Neural crest cell (in vitro differentiated cells): ENCODE measurements around the gene WNT3A. TPM values are rescaled to one million over a fixed set of nuclear protein-coding genes. Genes with fewer than 3 reads are reported as not detected.

Experiments
- DNase-seq: peaks from one replicate; pipeline ENCODE4 v3.0.0; 2021; ENCODE audit warnings: low read depth, mixed read lengths, low spot score
- H3K27ac Mint-ChIP-seq: one replicate; pipeline ENCODE4 v1.8.0; 2021; ENCODE audit warnings: mild to moderate bottlenecking, mixed read lengths; ENCODE audit not compliant: unreplicated experiment
- H3K27me3 Mint-ChIP-seq: 2 replicates; pipeline ENCODE4 v1.8.0; 2021; ENCODE audit warnings: low read depth, mild to moderate bottlenecking, mixed read lengths
- H3K36me3 Mint-ChIP-seq: 2 replicates; pipeline ENCODE4 v1.8.0; 2021; ENCODE audit warnings: low read depth, mild to moderate bottlenecking, mixed read lengths
- H3K4me1 Mint-ChIP-seq: 2 replicates; pipeline ENCODE4 v1.8.0; 2021; ENCODE audit warnings: mixed read lengths
- H3K4me3 Mint-ChIP-seq: one replicate; pipeline ENCODE4 v1.8.0; 2021; ENCODE audit warnings: mild to moderate bottlenecking, mixed read lengths
- H3K9me3 Mint-ChIP-seq: 2 replicates; pipeline ENCODE4 v1.8.0; 2021; ENCODE audit warnings: mixed read lengths
- total RNA-seq: library from RNA; stranded (reverse); gene quantifications from 2 replicates; pipeline ENCODE4 v1.2.1, GENCODE V29; 2021
- TF ChIP-seq, protein P1 (sequence below): fragments of 200-600 bp; sonication (generic); conservative IDR thresholded peaks from 2 replicates; pipeline ENCODE4 v1.5.0; 2021; ENCODE audit warnings: antibody characterized with exemption, mild to moderate bottlenecking

The WNT3A gene
- total RNA-seq, 1 donor from 2014 or later, result not detected

- Mint-ChIP-seq H3K4me1 (no peaks in the 10 kb centered on the region), H3K9me3 (no peaks in the 10 kb centered on the region), H3K27me3 (peaks cover 48% of the 10 kb centered on the region)
These were observed 65.9 kb downstream of the WNT3A start for GRCh38 chr1:228072658-228073043.

DNA sequence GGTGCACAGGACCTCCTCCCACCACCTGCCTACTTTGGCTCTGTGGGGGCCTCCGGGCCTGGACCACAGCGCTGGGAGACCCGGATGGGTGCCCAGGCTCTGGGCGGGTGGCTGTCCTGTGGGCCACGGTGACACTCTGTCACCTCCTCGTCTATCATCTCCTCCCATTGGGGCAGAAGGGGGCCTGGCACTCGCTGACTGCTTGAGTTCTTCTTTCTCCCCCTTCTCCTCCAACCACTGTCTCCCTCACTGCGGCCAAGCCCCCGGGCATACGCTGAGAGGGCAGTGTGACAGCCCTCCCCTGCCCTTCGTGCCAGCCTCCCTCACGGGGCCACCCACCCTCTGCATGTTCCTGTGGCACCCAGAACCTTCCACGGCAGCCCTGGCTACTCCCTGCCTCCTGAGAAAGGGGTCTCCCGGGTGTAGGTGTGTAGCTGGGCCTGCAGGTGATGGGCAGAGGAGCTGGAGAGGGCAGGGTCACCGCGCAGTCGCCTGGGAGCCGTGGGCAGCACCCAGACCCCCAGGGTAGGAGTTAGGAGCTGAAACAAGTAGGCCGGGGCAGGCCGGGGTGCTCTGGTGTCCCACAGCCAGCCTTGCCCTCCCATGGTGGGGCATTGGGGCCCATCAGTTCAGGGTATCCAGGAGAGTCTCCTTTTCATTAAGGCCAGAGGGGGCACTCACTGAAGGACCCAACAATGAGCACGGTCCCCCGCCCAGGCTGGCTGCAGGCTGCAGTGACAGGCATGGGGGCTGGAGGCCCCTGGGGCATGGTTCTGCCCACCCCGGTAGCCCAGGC, 66.5 kb downstream of the WNT3A start:
- no peaks in the 10 kb centered on the region for H3K4me1 Mint-ChIP-seq

More at GRCh38 chr1:228072658-228073043, 65.9 kb downstream of the WNT3A start:
- Mint-ChIP-seq H3K36me3 (no peaks in the 10 kb centered on the region), H3K4me3 (no peak overlapping the region), H3K27ac (no peak overlapping the region)
- no peak for DNase-seq
- TF ChIP-seq, protein P1, sequence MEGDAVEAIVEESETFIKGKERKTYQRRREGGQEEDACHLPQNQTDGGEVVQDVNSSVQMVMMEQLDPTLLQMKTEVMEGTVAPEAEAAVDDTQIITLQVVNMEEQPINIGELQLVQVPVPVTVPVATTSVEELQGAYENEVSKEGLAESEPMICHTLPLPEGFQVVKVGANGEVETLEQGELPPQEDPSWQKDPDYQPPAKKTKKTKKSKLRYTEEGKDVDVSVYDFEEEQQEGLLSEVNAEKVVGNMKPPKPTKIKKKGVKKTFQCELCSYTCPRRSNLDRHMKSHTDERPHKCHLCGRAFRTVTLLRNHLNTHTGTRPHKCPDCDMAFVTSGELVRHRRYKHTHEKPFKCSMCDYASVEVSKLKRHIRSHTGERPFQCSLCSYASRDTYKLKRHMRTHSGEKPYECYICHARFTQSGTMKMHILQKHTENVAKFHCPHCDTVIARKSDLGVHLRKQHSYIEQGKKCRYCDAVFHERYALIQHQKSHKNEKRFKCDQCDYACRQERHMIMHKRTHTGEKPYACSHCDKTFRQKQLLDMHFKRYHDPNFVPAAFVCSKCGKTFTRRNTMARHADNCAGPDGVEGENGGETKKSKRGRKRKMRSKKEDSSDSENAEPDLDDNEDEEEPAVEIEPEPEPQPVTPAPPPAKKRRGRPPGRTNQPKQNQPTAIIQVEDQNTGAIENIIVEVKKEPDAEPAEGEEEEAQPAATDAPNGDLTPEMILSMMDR, result no peak

GRCh38 chr1:228073857-228074545, 67.2 kb downstream of the WNT3A start:
- H3K27ac Mint-ChIP-seq, result no peak overlapping the region
- TF ChIP-seq, protein P1, result no peak
- no peaks in the 10 kb centered on the region for H3K4me1 Mint-ChIP-seq
- no peak for DNase-seq
- peaks cover 39% of the 10 kb centered on the region for H3K27me3 Mint-ChIP-seq
- no peaks in the 10 kb centered on the region for H3K9me3 Mint-ChIP-seq
- no peak overlapping the region for H3K4me3 Mint-ChIP-seq
- no peaks in the 10 kb centered on the region for H3K36me3 Mint-ChIP-seq

More for the DNA sequence above, 66.5 kb downstream of the WNT3A start:
- DNase-seq, result no peak
- H3K27ac Mint-ChIP-seq, result no peak overlapping the region
- H3K4me3 Mint-ChIP-seq, result no peak overlapping the region
- H3K9me3 Mint-ChIP-seq, result no peaks in the 10 kb centered on the region
- no peaks in the 10 kb centered on the region for H3K36me3 Mint-ChIP-seq
- peaks cover 44% of the 10 kb centered on the region for H3K27me3 Mint-ChIP-seq
- TF ChIP-seq, protein P1, result no peak

- Mint-ChIP-seq H3K27ac (no peak overlapping the region), H3K4me3 (no peak overlapping the region), H3K27me3 (peaks cover 33% of the 10 kb centered on the region), H3K9me3 (no peaks in the 10 kb centered on the region), H3K36me3 (no peaks in the 10 kb centered on the region), H3K4me1 (no peaks in the 10 kb centered on the region)
- TF ChIP-seq, protein P1, result no peak
- DNase-seq, result no peak
These were observed 68.3 kb downstream of the WNT3A start for GRCh38 chr1:228074954-228075730.

DNA sequence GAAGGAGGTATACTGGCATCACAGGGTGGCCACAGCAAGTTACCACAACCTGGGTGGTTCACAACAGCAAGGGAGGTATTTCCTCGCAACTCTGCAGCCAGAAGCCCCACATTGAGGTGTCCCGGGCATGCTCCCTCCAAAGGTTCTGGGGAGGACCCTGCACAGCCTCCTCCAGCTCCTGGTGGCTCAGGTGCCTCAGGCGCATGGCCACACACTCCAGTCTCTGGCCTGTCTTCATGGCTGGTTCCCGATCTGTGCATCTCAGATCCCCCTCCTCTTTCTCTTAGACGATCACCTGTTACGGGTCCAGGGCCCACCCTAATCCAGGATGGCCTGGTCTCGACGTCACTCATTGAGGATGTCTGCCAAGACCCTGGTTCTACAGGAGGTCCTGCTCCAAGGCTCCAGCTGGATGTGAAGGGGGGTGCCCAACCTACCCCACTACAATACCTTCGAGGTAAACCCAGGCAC, 69.0 kb downstream of the WNT3A start:
- Mint-ChIP-seq H3K27ac (no peak overlapping the region), H3K27me3 (peaks cover 26% of the 10 kb centered on the region), H3K4me3 (no peak overlapping the region), H3K9me3 (no peaks in the 10 kb centered on the region), H3K36me3 (no peaks in the 10 kb centered on the region), H3K4me1 (no peaks in the 10 kb centered on the region)
- TF ChIP-seq, protein P1, result no peak
- DNase-seq, result no peak
